ENCODE data around the gene FAM78B. TPM values are rescaled to one million over a fixed set of nuclear protein-coding genes. Genes with fewer than 3 reads are reported as not detected.

Gene FAM78B
- polyA plus RNA-seq, 3 donors, result not detected

DNA sequence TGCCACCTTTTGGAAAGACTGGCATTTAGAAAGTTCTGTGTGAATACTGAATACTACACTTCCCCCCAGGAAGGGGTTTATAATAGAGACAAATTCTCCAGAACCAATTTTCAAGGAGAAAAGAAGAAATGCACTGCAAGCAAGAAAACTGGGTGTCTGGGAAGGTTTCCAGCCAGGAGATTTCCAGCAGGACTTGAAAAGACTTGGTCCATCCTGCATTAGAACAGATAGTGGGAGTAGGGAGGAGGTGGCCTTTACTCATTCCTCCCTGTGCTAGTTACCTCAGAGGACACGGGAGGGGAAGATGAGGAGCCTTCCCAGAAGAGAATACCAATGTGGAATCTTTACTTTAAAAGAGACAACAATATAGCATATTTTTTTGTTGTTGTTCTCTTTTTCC lies 52.4 kb downstream of the FAM78B start:
- peaks cover 1 to 2% (median 1%) of the 10 kb centered on the region in 3 donors for H3K27me3 Mint-ChIP-seq (ENCODE audit: low read depth in 3 of 3)

DNA sequence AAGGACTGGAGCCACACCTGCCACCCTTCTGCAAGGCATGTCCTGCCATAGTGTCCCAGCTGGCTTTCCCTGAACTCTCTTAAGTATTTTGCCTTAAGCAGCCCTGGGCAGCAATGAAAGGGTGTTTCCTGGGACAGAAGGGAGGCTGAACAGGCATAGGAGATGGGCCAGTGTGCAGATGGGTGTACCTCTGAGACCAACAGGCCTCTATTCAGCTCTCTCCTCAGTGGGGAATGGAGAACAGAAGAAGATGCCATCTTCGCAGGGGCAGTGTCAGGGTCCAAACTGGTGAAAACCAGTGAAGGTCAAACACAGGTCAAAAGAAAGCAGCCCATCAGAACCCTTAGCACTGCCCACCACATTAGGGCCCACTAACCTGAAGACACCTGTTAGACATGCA lies 53.2 kb downstream of the FAM78B start:
- no peaks in the 10 kb centered on the region for H3K36me3 Mint-ChIP-seq
- H3K4me1 ChIP-seq (ENCODE audit: control insufficient read depth in 1 of 2, insufficient read depth in 2 of 2, low read length in 2 of 2), result no peaks in the 10 kb centered on the region
- no peak overlapping the region for H3K4me3 ChIP-seq (replicated peaks in 1 of 3; ENCODE audit: low read depth in 2 of 3, low read length in 3 of 3)
- H3K36me3 ChIP-seq (replicated peaks in 1 of 2; ENCODE audit: control insufficient read depth in 1 of 2, insufficient read depth in 2 of 2, low read length in 2 of 2), result no peaks in the 10 kb centered on the region
- peaks cover 0 to 2% (median 0%) of the 10 kb centered on the region in 7 donors for H3K9me3 Mint-ChIP-seq
- H3K9ac ChIP-seq (ENCODE audit: insufficient read depth, low read length, poor library complexity, severe bottlenecking), result no peak overlapping the region
- no peaks in the 10 kb centered on the region for H3K79me2 ChIP-seq (ENCODE audit: insufficient read depth, low read length)
- no peak overlapping the region for H3K4me3 Mint-ChIP-seq
- intact Hi-C loops (cut with micrococcal nuclease), result no loop called here
- H3K4me2 ChIP-seq (replicated peaks; ENCODE audit: extremely low read depth, low read length, poor library complexity, severe bottlenecking), result no peak overlapping the region
- H3K4me1 Mint-ChIP-seq, result no peaks in the 10 kb centered on the region
- H3K27me3 Mint-ChIP-seq (ENCODE audit: low read depth in 3 of 3), result peaks cover 1% of the 10 kb centered on the region in 3 donors
- H3K27me3 ChIP-seq (ENCODE audit: control insufficient read depth in 2 of 2, insufficient read depth in 2 of 2, low read length in 2 of 2), result no peaks in the 10 kb centered on the region
- no peaks in the 10 kb centered on the region for H4K20me1 ChIP-seq (ENCODE audit: insufficient read depth, low read length)
- no peak overlapping the region for H2AFZ ChIP-seq (ENCODE audit: insufficient read depth, low read depth, low read length, poor library complexity, severe bottlenecking)
- no peaks in the 10 kb centered on the region for H3K9me3 ChIP-seq (replicated peaks in 1 of 2; ENCODE audit: control insufficient read depth in 1 of 2, insufficient read depth in 1 of 2, low read length in 2 of 2)
- no peak overlapping the region for H3K27ac ChIP-seq (ENCODE audit: low read depth in 1 of 2, low read length in 2 of 2)
- TF ChIP-seq CTCF (IDR thresholded peaks at IDR 0.05), result no peak
- WGBS (ENCODE audit: insufficient coverage), result no CpG with 5 or more reads among the region's 1 CpG
- peak overlapping the region in 1 of 7 donors; percentile 42 for H3K27ac Mint-ChIP-seq
- no peak for DNase-seq

More for the DNA sequence above, 52.4 kb downstream of the FAM78B start:
- Histone ChIP-seq H2AFZ (ENCODE audit: insufficient read depth, low read depth, low read length, poor library complexity, severe bottlenecking) (no peak overlapping the region), H3K9me3 (replicated peaks in 1 of 2; ENCODE audit: control insufficient read depth in 1 of 2, insufficient read depth in 1 of 2, low read length in 2 of 2) (no peaks in the 10 kb centered on the region), H3K79me2 (ENCODE audit: insufficient read depth, low read length) (no peaks in the 10 kb centered on the region), H3K36me3 (replicated peaks in 1 of 2; ENCODE audit: control insufficient read depth in 1 of 2, insufficient read depth in 2 of 2, low read length in 2 of 2) (no peaks in the 10 kb centered on the region), H3K4me3 (replicated peaks in 1 of 3; ENCODE audit: low read depth in 2 of 3, low read length in 3 of 3) (no peak overlapping the region), H3K4me2 (replicated peaks; ENCODE audit: extremely low read depth, low read length, poor library complexity, severe bottlenecking) (no peak overlapping the region), H3K27me3 (ENCODE audit: control insufficient read depth in 2 of 2, insufficient read depth in 2 of 2, low read length in 2 of 2) (no peaks in the 10 kb centered on the region), H3K4me1 (ENCODE audit: control insufficient read depth in 1 of 2, insufficient read depth in 2 of 2, low read length in 2 of 2) (no peaks in the 10 kb centered on the region), H3K9ac (ENCODE audit: insufficient read depth, low read length, poor library complexity, severe bottlenecking) (no peak overlapping the region), H3K27ac (ENCODE audit: low read depth in 1 of 2, low read length in 2 of 2) (no peak overlapping the region), H4K20me1 (ENCODE audit: insufficient read depth, low read length) (no peaks in the 10 kb centered on the region)
- intact Hi-C loops (cut with micrococcal nuclease), result no loop called here
- DNase-seq, result no peak
- WGBS (ENCODE audit: insufficient coverage), result no CpG with 5 or more reads among the region's 1 CpG
- Mint-ChIP-seq H3K36me3 (no peaks in the 10 kb centered on the region), H3K27ac (no peak overlapping the region), H3K4me1 (no peaks in the 10 kb centered on the region), H3K9me3 (peaks cover 0 to 4% (median 0%) of the 10 kb centered on the region in 7 donors), H3K4me3 (no peak overlapping the region)
- TF ChIP-seq CTCF (IDR thresholded peaks at IDR 0.05), result no peak
